Panc1 (cell line): ENCODE results near the gene TSSC4.

Experiments used
- CTCF ChIP-seq: fragments of 450-650 bp; IDR thresholded peaks from 2 replicates; pipeline ENCODE4 v1.5.1; 2017; ENCODE audit warnings: mild to moderate bottlenecking
- POLR2AphosphoS5 ChIP-seq: IDR thresholded peaks from 2 replicates; pipeline ENCODE4 v1.6.1; 2012; ENCODE audit warnings: mild to moderate bottlenecking, low read depth, low read length, moderate library complexity
- SIN3A ChIP-seq: IDR thresholded peaks from 2 replicates; pipeline ENCODE4 v1.6.1; 2012; ENCODE audit warnings: low read depth, mild to moderate bottlenecking, low read length, moderate library complexity, borderline replicate concordance; ENCODE audit not compliant: insufficient read depth

GRCh38 chr11:2443881-2444820 lies 43.6 kb downstream of the TSSC4 start, which contains the start of gene TRPM5:
- TF ChIP-seq CTCF, result no peak
- no peak for TF ChIP-seq SIN3A
- no peak for TF ChIP-seq POLR2AphosphoS5
